K562 (cell line): ENCODE results near the gene CCSER1. TPM values are rescaled to one million over a fixed set of nuclear protein-coding genes. Genes with fewer than 3 reads are reported as not detected.

ENCODE experiments used
- ATAC-seq: fragments of 200-7000 bp; cut with Tn5 transposase; 3 replicates; pipeline ENCODE4 v1.9.1; 2020; ENCODE audit warnings: moderate library complexity
- BruUV-seq: library from RNA; stranded (reverse); fragments of 400-500 nt; replicated peaks from 2 replicates; lab custom pipeline; 2021; lab: Mats Ljungman, UMichigan
- CTCF ChIA-PET: fragments of 300-600 bp; formaldehyde crosslinking; extraction: SDS; loops from one replicate; lab custom pipeline; 2021; ENCODE audit warnings: low intra/inter-chr PET ratio; lab: Yijun Ruan, JAX
- POLR2A ChIA-PET: fragments of 300-600, 350-650 bp; sonication (Branson Sonifier 250); formaldehyde crosslinking; extraction: SDS; loops from one replicate; lab custom pipeline; 2021; ENCODE audit warnings: antibody characterized with exemption, inconsistent platforms; lab: Yijun Ruan, JAX
- DNase-seq, 4 experiments: peaks; one replicate each; pipeline versions ENCODE4 v3.0.0 to v3.0.0-alpha.2; 2011 to 2018; ENCODE audit warnings: low spot score in 3 of 4, mixed read lengths in 3 of 4; ENCODE audit errors: extremely low read depth in 1 of 4
- FAIRE-seq: peaks from 2 replicates; lab custom pipeline; 2011; peaks lifted over from hg19 to GRCh38; lab: Jason Lieb, UNC
- H2AFZ ChIP-seq: 2 replicates; pipeline ENCODE4 v1.6.0; 2011; ENCODE audit warnings: low read depth, low read length, control low read depth, inconsistent platforms
- H3K27ac ChIP-seq: fragments of 200-600 bp; 3 replicates; pipeline ENCODE4 v1.8.0; 2011; ENCODE audit warnings: low read depth, mild to moderate bottlenecking, control low read depth, inconsistent platforms, low read length, moderate library complexity, mixed read lengths; ENCODE audit errors: extremely low read depth
- H3K27me3 ChIP-seq, 2 experiments: fragments of 300-600 bp in 1 of 2; 2 replicates in 1 of 2; 3 replicates in 1 of 2; pipeline versions ENCODE4 v1.6.0 to v1.8.0; 2011; ENCODE audit warnings: inconsistent platforms in 2 of 2, low read length in 2 of 2, mild to moderate bottlenecking in 1 of 2, mixed read lengths in 1 of 2, moderate library complexity in 1 of 2; ENCODE audit not compliant: control insufficient read depth in 2 of 2, insufficient read depth in 2 of 2
- H3K36me3 ChIP-seq: fragments of 300-600 bp; 3 replicates; pipeline ENCODE4 v1.8.0; 2011; ENCODE audit warnings: mild to moderate bottlenecking, low read length, inconsistent platforms; ENCODE audit not compliant: control insufficient read depth, insufficient read depth
- H3K4me1 ChIP-seq, 2 experiments: fragments of 200-600 bp in 1 of 2; replicated peaks in 1 of 2; 2 replicates in 1 of 2; 3 replicates in 1 of 2; pipeline versions ENCODE4 v1.5.1 to v1.8.0; 2011; ENCODE audit warnings: inconsistent platforms in 2 of 2, low read length in 2 of 2, mild to moderate bottlenecking in 1 of 2, mixed read lengths in 1 of 2, moderate library complexity in 1 of 2; ENCODE audit not compliant: control insufficient read depth in 2 of 2, insufficient read depth in 2 of 2
- H3K4me2 ChIP-seq: 2 replicates; pipeline ENCODE4 v1.6.1; 2011; ENCODE audit warnings: low read length, control low read depth, inconsistent platforms, mixed read lengths; ENCODE audit not compliant: insufficient read depth
- H3K4me3 ChIP-seq: fragments of 200-600 bp; sonication (generic), shearing (Covaris generic); 2 replicates; pipeline ENCODE4 v1.5.1; 2016; ENCODE audit warnings: control low read depth, inconsistent platforms
- H3K79me2 ChIP-seq: fragments of 200-600 bp; 3 replicates; pipeline ENCODE4 v1.8.0; 2011; ENCODE audit warnings: low read length, inconsistent platforms; ENCODE audit not compliant: control insufficient read depth, insufficient read depth
- H3K9ac ChIP-seq, 2 experiments: 2 replicates each; pipeline versions ENCODE4 v1.6.0 to v1.6.1; 2011; ENCODE audit warnings: low read depth in 2 of 2, low read length in 2 of 2, control low read depth in 1 of 2, inconsistent platforms in 1 of 2, mild to moderate bottlenecking in 1 of 2, mixed read lengths in 1 of 2; ENCODE audit not compliant: insufficient read depth in 1 of 2
- H3K9me1 ChIP-seq: one replicate; pipeline ENCODE4 v1.6.0; 2011; ENCODE audit warnings: inconsistent platforms, mild to moderate bottlenecking, low read length, moderate library complexity; ENCODE audit not compliant: control insufficient read depth, insufficient read depth
- H3K9me3 ChIP-seq: replicated peaks from 2 replicates; pipeline ENCODE4 v1.5.1; 2011; ENCODE audit warnings: low read depth, low read length, inconsistent platforms; ENCODE audit not compliant: control insufficient read depth, insufficient read depth
- H4K20me1 ChIP-seq: replicated peaks from 2 replicates; pipeline ENCODE4 v1.6.1; 2011; ENCODE audit warnings: low read length, inconsistent platforms, mixed read lengths; ENCODE audit not compliant: control insufficient read depth, insufficient read depth
- AFF4 ChIP-seq: sonication (generic); formaldehyde crosslinking; IDR thresholded peaks from 2 replicates; pipeline ENCODE4 v1.8.0; 2023; ENCODE audit warnings: mild to moderate bottlenecking, missing genetic modification reagents
- ETS2 ChIP-seq: IDR thresholded peaks from 2 replicates; pipeline ENCODE4 v1.6.1; 2016; ENCODE audit warnings: borderline replicate concordance, missing genetic modification characterization, mild to moderate bottlenecking, moderate library complexity, missing compliant biosample characterization; ENCODE audit not compliant: poor library complexity, severe bottlenecking
- GMEB1 ChIP-seq: fragments of 250-450 bp; sonication (Bioruptor Pico); IDR thresholded peaks from 2 replicates; pipeline ENCODE4 v1.4.0; 2020; ENCODE audit warnings: mild to moderate bottlenecking
- MAFF ChIP-seq: IDR thresholded peaks from 2 replicates; pipeline ENCODE4 v1.6.1; 2012; ENCODE audit warnings: low read length, improper control_type of control experiment
- MAFG ChIP-seq: fragments of 450-650 bp; conservative IDR thresholded peaks from 2 replicates; pipeline ENCODE4 v1.6.1; 2016; ENCODE audit warnings: missing genetic modification characterization, missing compliant biosample characterization
- NFE2L1 ChIP-seq: fragments of 450-650 bp; IDR thresholded peaks from 2 replicates; pipeline ENCODE4 v1.6.1; 2016; ENCODE audit warnings: missing genetic modification characterization, low read depth, mild to moderate bottlenecking, missing compliant biosample characterization, moderate library complexity, borderline replicate concordance
- PCBP2 ChIP-seq: fragments of 200-400 bp; formaldehyde crosslinking; IDR thresholded peaks from 2 replicates; pipeline ENCODE4 v1.6.1; 2018; ENCODE audit warnings: low read length, low read depth, mild to moderate bottlenecking, moderate library complexity; ENCODE audit not compliant: poor library complexity, severe bottlenecking
- ZNF316 ChIP-seq: fragments of 450-650 bp; IDR thresholded peaks from 2 replicates; pipeline ENCODE4 v1.6.1; 2016
- ZSCAN32 ChIP-seq: fragments of 450-650 bp; formaldehyde crosslinking; IDR thresholded peaks from 2 replicates; pipeline ENCODE4 v1.4.0; 2020; ENCODE audit warnings: mild to moderate bottlenecking, moderate library complexity
- WGBS: fragments of 100-300 bp; shearing (Covaris generic); methylation state at CpG from one replicate; pipeline ENCODE4 v1.1.6; 2016; ENCODE audit warnings: low coverage, mixed read lengths; ENCODE audit not compliant: insufficient coverage; ENCODE audit errors: missing lambda C conversion rate; 5-methylcytosine and 5-hydroxymethylcytosine counted together
- in situ Hi-C: fragments of 300-500 bp; cut with MboI; formaldehyde crosslinking; loops from 4 replicates; pipeline ENCODE4 v1.15.0; 2018; ENCODE audit warnings: inconsistent platforms, mixed read lengths
- intact Hi-C: fragments of 100-400 bp; cut with micrococcal nuclease; formaldehyde crosslinking; loops from 2 replicates; pipeline ENCODE4 v1.14.2; 2022
- polyA plus RNA-seq, 8 experiments: library from polyadenylated mRNA; depleted of rRNA in 4 of 8; stranded (reverse) in 5 of 8; unstranded in 3 of 8; fragments of >200 nt; fragmentation: Nextera tagmentation in 2 of 8; fragmentation: Illumina TruSeq in 1 of 8; extraction: Ambion mirVana in 2 of 8; extraction: Trizol in 1 of 8; gene quantifications; 2 replicates each; pipeline versions ENCODE4 v1.2.1 to v1.2.3, GENCODE V29; 2011 to 2014; ENCODE audit warnings: inconsistent platforms in 1 of 8, missing spikeins in 1 of 8
- total RNA-seq, 7 experiments: library from RNA; depleted of rRNA in 6 of 7; stranded (reverse); fragments of >200 nt in 6 of 7; fragmentation: Illumina TruSeq in 2 of 7; extraction: Trizol in 2 of 7; gene quantifications; 2 replicates each; pipeline versions ENCODE4 v1.2.1 to v1.2.3, GENCODE V29; 2011 to 2021; ENCODE audit warnings: low replicate concordance in 1 of 7

The CCSER1 gene
- total and polyA plus RNA-seq, 9 of the 15 experiments (the other 6 are each of a cell fraction or from before 2014, with no cell fraction given), result not detected

GRCh38 chr4:91422011-91422410 is 1294.8 kb downstream of the CCSER1 start:
- POLR2A ChIA-PET, result no interaction called here
- Histone ChIP-seq H3K4me1 (no peaks in the 10 kb centered on the region), H3K4me3 (no peak overlapping the region), H3K9ac (no peak overlapping the region), H3K36me3 (no peaks in the 10 kb centered on the region), H3K4me2 (no peak overlapping the region), H3K27me3 (no peaks in the 10 kb centered on the region), H3K27ac (no peak overlapping the region), H3K9me1 (no peaks in the 10 kb centered on the region), H3K9me3 (peaks cover 3% of the 10 kb centered on the region; the same call in 1 of the 2 replicates), H3K79me2 (no peaks in the 10 kb centered on the region), H4K20me1 (no peaks in the 10 kb centered on the region), H2AFZ (no peak overlapping the region)
- CTCF ChIA-PET, result no interaction called here
- FAIRE-seq (no peak), DNase-seq (no peak), ATAC-seq (no peak)
- WGBS, result 0% methylated on average over 1 of the region's 1 CpG
- BruUV-seq, result no TSS peak
- in situ Hi-C loops (no loop called here), intact Hi-C loops (no loop called here)
- TF ChIP-seq ZSCAN32 (CRISPR knock-in tag) (no peak), MAFF (peak; percentile 12; the same call in 1 of the 2 replicates), MAFG (tag) (peak; percentile 30; the same call in 1 of the 2 replicates), ZNF316 (peak; percentile 68)

- H3K9ac ChIP-seq, result no peak overlapping the region
- ATAC-seq (no peak), FAIRE-seq (no peak), DNase-seq (no peak)
- H3K36me3 ChIP-seq, result no peaks in the 10 kb centered on the region
- no peaks in the 10 kb centered on the region for H3K9me3 ChIP-seq
- BruUV-seq, result no TSS peak
- no peak overlapping the region for H3K4me3 ChIP-seq
- no peak overlapping the region for H3K4me2 ChIP-seq
- CTCF ChIA-PET, result no interaction called here
- no peaks in the 10 kb centered on the region for H3K79me2 ChIP-seq
- no peak overlapping the region for H3K27ac ChIP-seq
- no peaks in the 10 kb centered on the region for H3K27me3 ChIP-seq
- no peaks in the 10 kb centered on the region for H3K4me1 ChIP-seq
- no peaks in the 10 kb centered on the region for H3K9me1 ChIP-seq
- H4K20me1 ChIP-seq, result no peaks in the 10 kb centered on the region
- in situ Hi-C loops (no loop called here), intact Hi-C loops (no loop called here)
- POLR2A ChIA-PET, result no interaction called here
- H2AFZ ChIP-seq, result no peak overlapping the region
- TF ChIP-seq PCBP2, result no peak
- TF ChIP-seq AFF4 (CRISPR knock-in tag), result no peak
- TF ChIP-seq NFE2L1, result no peak
- no peak for TF ChIP-seq GMEB1 (CRISPR knock-in tag)
- TF ChIP-seq ETS2 (tag), result no peak
Observed at GRCh38 chr4:91426725-91427124, 1299.5 kb downstream of the CCSER1 start.
